K562 (cell line): ENCODE data around the gene AKNAD1.

Experiments
- CTCF ChIP-seq, 3 experiments: IDR thresholded peaks in 2 of 3; conservative IDR thresholded peaks in 1 of 3; 2 replicates each; pipeline ENCODE4 v1.5.1; 2011 to 2012; ENCODE audit warnings: low read length in 3 of 3, mild to moderate bottlenecking in 3 of 3, control low read depth in 2 of 3, improper control_type of control experiment in 1 of 3, inconsistent platforms in 1 of 3, low read depth in 1 of 3, mixed read lengths in 1 of 3, moderate library complexity in 1 of 3; ENCODE audit not compliant: insufficient read depth in 2 of 3
- ELK1 ChIP-seq: sonication (generic); formaldehyde crosslinking; IDR thresholded peaks from 2 replicates; pipeline ENCODE4 v1.8.1; 2022; ENCODE audit warnings: missing genetic modification reagents
- JUN ChIP-seq, 2 experiments: sonication (generic) in 1 of 2; formaldehyde crosslinking in 1 of 2; IDR thresholded peaks; 2 replicates each; pipeline versions ENCODE4 v1.6.1 to v1.8.0; 2012 to 2022; ENCODE audit warnings: borderline replicate concordance in 2 of 2, mild to moderate bottlenecking in 2 of 2, improper control_type of control experiment in 1 of 2, low read depth in 1 of 2, low read length in 1 of 2, missing genetic modification reagents in 1 of 2
- KDM1A ChIP-seq, 2 experiments: fragments of 450-650 bp; IDR thresholded peaks; 2 replicates each; pipeline ENCODE4 v1.6.1; 2016; ENCODE audit warnings: mild to moderate bottlenecking in 2 of 2
- PRPF4 ChIP-seq: fragments of 200-400 bp; formaldehyde crosslinking; IDR thresholded peaks from one replicate; pipeline ENCODE4 v1.6.1; 2017; ENCODE audit warnings: low read length, low read depth, mild to moderate bottlenecking; ENCODE audit not compliant: insufficient read depth, poor library complexity, severe bottlenecking
- RAD21 ChIP-seq, 2 experiments: fragments of 250-450 bp in 1 of 2; fragments of 450-650 bp in 1 of 2; sonication (Bioruptor Pico) in 1 of 2; formaldehyde crosslinking in 1 of 2; IDR thresholded peaks in 1 of 2; conservative IDR thresholded peaks in 1 of 2; 2 replicates each; pipeline versions ENCODE4 v1.4.0 to v1.8.0; 2020 to 2022; ENCODE audit warnings: mild to moderate bottlenecking in 2 of 2, moderate library complexity in 1 of 2
- SMC3 ChIP-seq: conservative IDR thresholded peaks from 2 replicates; pipeline ENCODE4 v1.6.1; 2011; ENCODE audit warnings: low read depth, low read length, improper control_type of control experiment; ENCODE audit not compliant: insufficient read depth
- SP1 ChIP-seq: sonication (generic); formaldehyde crosslinking; IDR thresholded peaks from 2 replicates; pipeline ENCODE4 v1.8.1; 2022; ENCODE audit warnings: mild to moderate bottlenecking, missing genetic modification reagents
- SRF ChIP-seq, 2 experiments: fragments of 250-450, 450-650 bp in 1 of 2; sonication (Bioruptor Pico) in 1 of 2; sonication (generic) in 1 of 2; formaldehyde crosslinking; IDR thresholded peaks; 2 replicates each; pipeline versions ENCODE4 v1.5.0 to v1.5.1; 2020 to 2022; ENCODE audit warnings: mild to moderate bottlenecking in 1 of 2, missing genetic modification reagents in 1 of 2
- ZEB2 ChIP-seq: fragments of 450-650 bp; IDR thresholded peaks from 2 replicates; pipeline ENCODE4 v1.6.1; 2016
- ZNF512 ChIP-seq: IDR thresholded peaks from 2 replicates; pipeline ENCODE4 v1.6.1; 2016; ENCODE audit warnings: missing genetic modification characterization, missing compliant biosample characterization

- TF ChIP-seq SP1 (CRISPR knock-in tag) (no peak), KDM1A (IDR thresholded peaks at IDR 0.05) (no peak), JUN (IDR thresholded peaks at IDR 0.05; ENCODE audit: borderline replicate concordance, low read depth, low read length) (no peak), JUN (CRISPR knock-in tag; IDR thresholded peaks at IDR 0.05; ENCODE audit: borderline replicate concordance) (no peak), CTCF (IDR thresholded peaks at IDR 0.05 in 2 of 3, conservative IDR thresholded peaks at IDR 0.05 in 1 of 3; ENCODE audit: insufficient read depth in 2 of 3, low read depth in 1 of 3, low read length in 3 of 3) (no peak), SMC3 (no peak), ZEB2 (no peak), ZNF512 (tag) (no peak), PRPF4 (no peak), RAD21 (CRISPR knock-in tag; conservative IDR thresholded peaks at IDR 0.05 in 1 of 2, IDR thresholded peaks at IDR 0.05 in 1 of 2) (no peak), ELK1 (CRISPR knock-in tag) (no peak), SRF (CRISPR knock-in tag; IDR thresholded peaks at IDR 0.05) (no peak)
Observed at GRCh38 chr1:108803548-108803947, 53.3 kb downstream of the AKNAD1 start.
